IMR-90 (cell line): ENCODE data around the gene SRGN. TPM values are rescaled to one million over a fixed set of nuclear protein-coding genes. Genes with fewer than 3 reads are reported as not detected.

Source experiments
- ATAC-seq: fragments of 200-7000 bp; cut with Tn5 transposase; 2 replicates; pipeline ENCODE4 v1.9.1; 2020; ENCODE audit warnings: low read depth, mild to moderate bottlenecking, moderate library complexity
- BruUV-seq: library from RNA; stranded (reverse); fragments of 400-500 nt; replicated peaks from 2 replicates; lab custom pipeline; 2021; lab: Mats Ljungman, UMichigan
- CTCF ChIA-PET: fragments of 300-600 bp; formaldehyde crosslinking; extraction: SDS; loops from one replicate; lab custom pipeline; 2021; ENCODE audit warnings: antibody characterized with exemption; lab: Yijun Ruan, JAX
- POLR2A ChIA-PET: fragments of 300-600 bp; sonication (Branson Sonifier 250); formaldehyde crosslinking; loops from one replicate; lab custom pipeline; 2022; ENCODE audit warnings: antibody characterized with exemption; ENCODE audit not compliant: unreplicated experiment; lab: Charles Lee
- DNase-seq: peaks from one replicate; pipeline ENCODE4 v3.0.0; 2013
- H2AFZ ChIP-seq: replicated peaks from 2 replicates; pipeline ENCODE3; 2013; ENCODE audit warnings: low read length, mild to moderate bottlenecking; ENCODE audit not compliant: poor library complexity
- H2AK5ac ChIP-seq: 2 replicates; pipeline ENCODE4 v1.6.1; 2013; ENCODE audit warnings: low read depth, low read length, inconsistent platforms
- H2AK9ac ChIP-seq: replicated peaks from 2 replicates; pipeline ENCODE3; 2013; ENCODE audit warnings: mild to moderate bottlenecking, low read depth, low read length, moderate library complexity; ENCODE audit not compliant: poor library complexity
- H2BK120ac ChIP-seq: 2 replicates; pipeline ENCODE4 v1.6.1; 2013; ENCODE audit warnings: low read depth, low read length, inconsistent platforms
- H2BK15ac ChIP-seq: 3 replicates; pipeline ENCODE4 v1.6.1; 2013; ENCODE audit warnings: low read depth, low read length, inconsistent platforms
- H2BK20ac ChIP-seq: 2 replicates; pipeline ENCODE4 v1.6.1; 2013; ENCODE audit warnings: low read depth, mild to moderate bottlenecking, inconsistent platforms, low read length, moderate library complexity
- H2BK5ac ChIP-seq: 2 replicates; pipeline ENCODE4 v1.6.1; 2013; ENCODE audit warnings: mild to moderate bottlenecking, low read depth, low read length, inconsistent platforms; ENCODE audit not compliant: poor library complexity, severe bottlenecking
- H3K14ac ChIP-seq: replicated peaks from 2 replicates; pipeline ENCODE4 v1.6.1; 2013; ENCODE audit warnings: low read depth, low read length, inconsistent platforms
- H3K18ac ChIP-seq: 2 replicates; pipeline ENCODE4 v1.6.1; 2013; ENCODE audit warnings: low read depth, low read length, control low read depth
- H3K23ac ChIP-seq: 2 replicates; pipeline ENCODE4 v1.6.1; 2013; ENCODE audit warnings: low read depth, low read length, inconsistent platforms
- H3K27ac ChIP-seq: 2 replicates; pipeline ENCODE4 v1.5.1; 2013; ENCODE audit warnings: mild to moderate bottlenecking, control low read depth, low read length; ENCODE audit not compliant: insufficient read depth
- H3K27me3 ChIP-seq: 2 replicates; pipeline ENCODE4 v1.6.1; 2013; ENCODE audit warnings: low read length; ENCODE audit not compliant: control insufficient read depth, insufficient read depth
- H3K36me3 ChIP-seq: 2 replicates; pipeline ENCODE4 v1.6.1; 2013; ENCODE audit warnings: low read length, mixed read lengths; ENCODE audit not compliant: control insufficient read depth, insufficient read depth
- H3K4ac ChIP-seq: 2 replicates; pipeline ENCODE4 v1.6.1; 2013; ENCODE audit warnings: low read depth, low read length, inconsistent platforms
- H3K4me1 ChIP-seq: 2 replicates; pipeline ENCODE4 v1.6.1; 2013; ENCODE audit warnings: low read length, mixed read lengths; ENCODE audit not compliant: control insufficient read depth, insufficient read depth
- H3K4me2 ChIP-seq: 2 replicates; pipeline ENCODE4 v1.6.1; 2013; ENCODE audit warnings: low read depth, mild to moderate bottlenecking, control low read depth, low read length, moderate library complexity
- H3K4me3 ChIP-seq: 2 replicates; pipeline ENCODE4 v1.5.1; 2013; ENCODE audit warnings: low read depth, mild to moderate bottlenecking, control low read depth, low read length, moderate library complexity; ENCODE audit not compliant: insufficient read depth
- H3K56ac ChIP-seq: 2 replicates; pipeline ENCODE4 v1.6.1; 2013; ENCODE audit warnings: low read length, inconsistent platforms; ENCODE audit not compliant: insufficient read depth; ENCODE audit errors: extremely low read depth
- H3K79me1 ChIP-seq, 2 experiments: 2 replicates each; pipeline ENCODE4 v1.6.1; 2013; ENCODE audit warnings: low read length in 2 of 2, inconsistent platforms in 1 of 2, low read depth in 1 of 2
- H3K9ac ChIP-seq: 2 replicates; pipeline ENCODE4 v1.6.1; 2013; ENCODE audit warnings: low read depth, low read length, control low read depth
- H3K9me1 ChIP-seq: 2 replicates; pipeline ENCODE4 v1.6.1; 2013; ENCODE audit warnings: low read length, inconsistent platforms; ENCODE audit not compliant: insufficient read depth
- H3K9me3 ChIP-seq: 2 replicates; pipeline ENCODE4 v1.6.1; 2013; ENCODE audit warnings: low read length; ENCODE audit not compliant: control insufficient read depth, insufficient read depth
- H4K20me1 ChIP-seq: 2 replicates; pipeline ENCODE4 v1.6.1; 2013; ENCODE audit warnings: low read length, inconsistent platforms; ENCODE audit not compliant: insufficient read depth
- H4K5ac ChIP-seq: 2 replicates; pipeline ENCODE4 v1.6.1; 2013; ENCODE audit warnings: mild to moderate bottlenecking, low read depth, low read length, control low read depth
- H4K8ac ChIP-seq, 2 experiments: 2 replicates each; pipeline ENCODE4 v1.6.1; 2013; ENCODE audit warnings: low read depth in 2 of 2, low read length in 2 of 2, control low read depth in 1 of 2, inconsistent platforms in 1 of 2
- H4K91ac ChIP-seq: 2 replicates; pipeline ENCODE4 v1.6.1; 2013; ENCODE audit warnings: low read depth, low read length, inconsistent platforms; ENCODE audit not compliant: insufficient read depth
- RAD21 ChIP-seq: IDR thresholded peaks from 2 replicates; pipeline ENCODE4 v1.6.1; 2012; ENCODE audit warnings: low read length, improper control_type of control experiment
- SMC3 ChIP-seq: fragments of 150-350 bp; IDR thresholded peaks from 2 replicates; pipeline ENCODE4 v1.6.1; 2016; ENCODE audit warnings: low read depth, mild to moderate bottlenecking, antibody characterized with exemption, low read length, moderate library complexity
- WGBS, 2 experiments: methylation state at CpG; one replicate each; pipeline versions ENCODE4 v1.1.5 to v1.1.7; 2013; ENCODE audit warnings: missing lambda C conversion rate in 2 of 2; ENCODE audit not compliant: insufficient read length in 1 of 2; ENCODE audit errors: extremely low coverage in 2 of 2; 5-methylcytosine and 5-hydroxymethylcytosine counted together
- dilution Hi-C: fragments of 300-500 bp; cut with HindIII; formaldehyde crosslinking; loops from one replicate; pipeline ENCODE4 v1.14.3; 2018; ENCODE audit warnings: low sequenced_read_pairs; ENCODE audit not compliant: unreplicated experiment
- in situ Hi-C: fragments of 300-500 bp; cut with MboI; formaldehyde crosslinking; loops from 3 replicates; pipeline ENCODE4 v1.14.3; 2019; ENCODE audit warnings: low sequenced_read_pairs, inconsistent platforms, mixed read lengths
- intact Hi-C: fragments of 100-400 bp; cut with micrococcal nuclease; formaldehyde crosslinking; loops from 2 replicates; pipeline ENCODE4 v1.10.0; 2022
- polyA plus RNA-seq, 3 experiments: library from polyadenylated mRNA; depleted of rRNA; stranded (reverse); fragments of >200 nt; gene quantifications; 2 replicates each; pipeline ENCODE4 v1.2.3, GENCODE V29; 2012; ENCODE audit warnings: low replicate concordance in 1 of 3
- total RNA-seq: library from RNA; depleted of rRNA; stranded (reverse); fragments of >200 nt; gene quantifications from 2 replicates; pipeline ENCODE4 v1.2.3, GENCODE V29; 2012
- TF ChIP-seq, protein P1 (sequence below): conservative IDR thresholded peaks from 2 replicates; pipeline ENCODE4 v1.5.1; 2012; ENCODE audit warnings: mild to moderate bottlenecking, low read depth, low read length, improper control_type of control experiment

SRGN gene
- total and polyA plus RNA-seq, 2 of the 4 experiments (the other 2 are of a cell fraction) = 33.3 to 41.4 TPM

GRCh38 chr10:69093933-69094332 is 6.0 kb downstream of the SRGN start:
- H2AFZ ChIP-seq = no peak overlapping the region
- H2BK5ac ChIP-seq = no peak overlapping the region
- no peak overlapping the region for H3K14ac ChIP-seq
- peak; percentile 28; the same call in 1 of the 2 replicates for TF ChIP-seq RAD21
- TF ChIP-seq, protein P1, sequence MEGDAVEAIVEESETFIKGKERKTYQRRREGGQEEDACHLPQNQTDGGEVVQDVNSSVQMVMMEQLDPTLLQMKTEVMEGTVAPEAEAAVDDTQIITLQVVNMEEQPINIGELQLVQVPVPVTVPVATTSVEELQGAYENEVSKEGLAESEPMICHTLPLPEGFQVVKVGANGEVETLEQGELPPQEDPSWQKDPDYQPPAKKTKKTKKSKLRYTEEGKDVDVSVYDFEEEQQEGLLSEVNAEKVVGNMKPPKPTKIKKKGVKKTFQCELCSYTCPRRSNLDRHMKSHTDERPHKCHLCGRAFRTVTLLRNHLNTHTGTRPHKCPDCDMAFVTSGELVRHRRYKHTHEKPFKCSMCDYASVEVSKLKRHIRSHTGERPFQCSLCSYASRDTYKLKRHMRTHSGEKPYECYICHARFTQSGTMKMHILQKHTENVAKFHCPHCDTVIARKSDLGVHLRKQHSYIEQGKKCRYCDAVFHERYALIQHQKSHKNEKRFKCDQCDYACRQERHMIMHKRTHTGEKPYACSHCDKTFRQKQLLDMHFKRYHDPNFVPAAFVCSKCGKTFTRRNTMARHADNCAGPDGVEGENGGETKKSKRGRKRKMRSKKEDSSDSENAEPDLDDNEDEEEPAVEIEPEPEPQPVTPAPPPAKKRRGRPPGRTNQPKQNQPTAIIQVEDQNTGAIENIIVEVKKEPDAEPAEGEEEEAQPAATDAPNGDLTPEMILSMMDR = peak; percentile 32
- no peak for TF ChIP-seq SMC3
- no peak overlapping the region for H3K23ac ChIP-seq
- no peak overlapping the region for H4K5ac ChIP-seq
- H3K36me3 ChIP-seq = no peaks in the 10 kb centered on the region
- H3K4me3 ChIP-seq = no peak overlapping the region
- POLR2A ChIA-PET = no interaction called here
- H3K18ac ChIP-seq = no peak overlapping the region
- H3K4ac ChIP-seq = no peak overlapping the region
- H2AK9ac ChIP-seq = no peak overlapping the region
- no peak overlapping the region for H3K4me2 ChIP-seq
- H2BK20ac ChIP-seq = no peak overlapping the region
- peak; percentile 33 for DNase-seq
- no peaks in the 10 kb centered on the region for H4K20me1 ChIP-seq
- in situ Hi-C loops = loop anchor here (5.0 kb wide), 1 partner anchor 87 kb away; no protein-coding TSS in a partner anchor
- 0 out of 2 replicates have a peak, but pooled peaks have one; percentile 31 for ATAC-seq
- BruUV-seq = no TSS peak
- H3K56ac ChIP-seq = no peak overlapping the region
- H3K27me3 ChIP-seq = no peaks in the 10 kb centered on the region
- no peaks in the 10 kb centered on the region for H3K9me3 ChIP-seq
- no peak overlapping the region for H2AK5ac ChIP-seq
- no peak overlapping the region for H3K27ac ChIP-seq
- no peak overlapping the region for H4K91ac ChIP-seq
- no peaks in the 10 kb centered on the region; the same call in 1 of the 2 replicates for H3K9me1 ChIP-seq
- 0 out of 4 replicates have a peak, but pooled peaks cover 0 to 6% of the 10 kb centered on the region in 2 experiments for H3K79me1 ChIP-seq
- no peak overlapping the region for H4K8ac ChIP-seq
- WGBS, 2 experiments = no CpG with 5 or more reads among the region's 1 CpG
- intact Hi-C loops = loop anchor here (1.0 to 5.0 kb wide), 3 partner anchors 89 to 298 kb away; partner anchors contain the start of gene KIFBP
- H3K4me1 ChIP-seq = peaks cover 6% of the 10 kb centered on the region
- CTCF ChIA-PET = interaction anchor here (0.5 to 1.9 kb wide), 5 partner anchors 15 to 99 kb away, joined by 3 to 16 read pairs (median 3); no protein-coding TSS in a partner anchor
- H3K9ac ChIP-seq = no peak overlapping the region
- no peak overlapping the region for H2BK120ac ChIP-seq
- dilution Hi-C loops = no loop called here
- H2BK15ac ChIP-seq = no peak overlapping the region
